ENCODE results near the gene TDRKH. TPM values are rescaled to one million over a fixed set of nuclear protein-coding genes. Genes with fewer than 3 reads are reported as not detected.

TDRKH gene
- total and polyA plus RNA-seq, 2 experiments from 2014 or later = 10.2 to 25.6 TPM

DNA sequence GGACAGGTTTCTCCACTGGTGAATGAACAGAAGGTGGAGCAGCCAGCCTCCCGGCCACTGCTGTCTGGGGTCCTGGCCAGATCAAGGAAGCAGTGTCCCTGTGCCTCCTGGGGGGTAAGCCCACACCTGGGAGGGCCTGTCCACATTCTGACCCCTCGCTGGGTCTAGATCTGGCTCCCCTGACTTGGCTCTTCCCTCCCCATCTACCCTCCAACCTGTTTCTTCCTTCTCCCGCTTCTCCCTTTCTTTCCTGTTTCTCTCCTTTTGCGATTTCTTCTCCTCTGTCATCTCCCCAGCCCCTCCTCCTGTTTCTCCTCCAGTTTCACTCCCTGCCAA is 40.9 kb upstream of the TDRKH start:
- Histone ChIP-seq H3K27me3 (ENCODE audit: insufficient read depth) (no peaks in the 10 kb centered on the region), H3K27ac (ENCODE audit: low read depth) (no peak overlapping the region), H3K79me2 (replicated peaks; ENCODE audit: insufficient read depth) (no peaks in the 10 kb centered on the region), H3F3A (replicated peaks; ENCODE audit: low read depth) (no peaks in the 10 kb centered on the region; the same call in 1 of the 2 replicates), H3K36me3 (ENCODE audit: insufficient read depth) (no peaks in the 10 kb centered on the region), H3K4me2 (no peak overlapping the region), H3K4me3 (no peak overlapping the region), H4K20me1 (replicated peaks; ENCODE audit: insufficient read depth) (no peaks in the 10 kb centered on the region), H3K4me1 (ENCODE audit: insufficient read depth) (peaks cover 34% of the 10 kb centered on the region), H3K9me2 (ENCODE audit: insufficient read depth) (no peaks in the 10 kb centered on the region), H2AFZ (no peak overlapping the region)
- Mint-ChIP-seq H3K27me3 (ENCODE audit: insufficient read depth, low read depth, poor library complexity) (peaks cover 15% of the 10 kb centered on the region), H3K4me3 (no peak overlapping the region), H3K9me3 (no peaks in the 10 kb centered on the region; the same call in 2 of the 3 replicates), H3K4me1 (peaks cover 41% of the 10 kb centered on the region), H3K36me3 (ENCODE audit: low read depth) (no peaks in the 10 kb centered on the region; the same call in 2 of the 3 replicates), H3K27ac (no peak overlapping the region)
- no peak for ATAC-seq
- DNase-seq (ENCODE audit: low spot score) = no peak
- TF ChIP-seq ETS1 (IDR thresholded peaks at IDR 0.05) (no peak), JUNB (IDR thresholded peaks at IDR 0.05; ENCODE audit: unreplicated experiment) (no peak), ZNF462 (CRISPR knock-in tag; IDR thresholded peaks at IDR 0.05) (no peak), POLR2AphosphoS5 (IDR thresholded peaks at IDR 0.05; ENCODE audit: low read depth) (no peak), NANOG (IDR thresholded peaks at IDR 0.05; ENCODE audit: borderline replicate concordance) (no peak), ZNF114 (CRISPR knock-in tag; IDR thresholded peaks at IDR 0.05) (no peak), ZNF331 (CRISPR knock-in tag; IDR thresholded peaks at IDR 0.05; ENCODE audit: low read depth) (no peak), CREB1 (CRISPR knock-in tag; IDR thresholded peaks at IDR 0.05; ENCODE audit: low read depth) (no peak), EZH2phosphoT487 (IDR thresholded peaks at IDR 0.05; ENCODE audit: unreplicated experiment) (no peak), STAT1 (IDR thresholded peaks at IDR 0.05; ENCODE audit: unreplicated experiment) (no peak), EZH2 (IDR thresholded peaks at IDR 0.05; ENCODE audit: low read depth, unreplicated experiment) (no peak)
- TF ChIP-seq, protein P1, sequence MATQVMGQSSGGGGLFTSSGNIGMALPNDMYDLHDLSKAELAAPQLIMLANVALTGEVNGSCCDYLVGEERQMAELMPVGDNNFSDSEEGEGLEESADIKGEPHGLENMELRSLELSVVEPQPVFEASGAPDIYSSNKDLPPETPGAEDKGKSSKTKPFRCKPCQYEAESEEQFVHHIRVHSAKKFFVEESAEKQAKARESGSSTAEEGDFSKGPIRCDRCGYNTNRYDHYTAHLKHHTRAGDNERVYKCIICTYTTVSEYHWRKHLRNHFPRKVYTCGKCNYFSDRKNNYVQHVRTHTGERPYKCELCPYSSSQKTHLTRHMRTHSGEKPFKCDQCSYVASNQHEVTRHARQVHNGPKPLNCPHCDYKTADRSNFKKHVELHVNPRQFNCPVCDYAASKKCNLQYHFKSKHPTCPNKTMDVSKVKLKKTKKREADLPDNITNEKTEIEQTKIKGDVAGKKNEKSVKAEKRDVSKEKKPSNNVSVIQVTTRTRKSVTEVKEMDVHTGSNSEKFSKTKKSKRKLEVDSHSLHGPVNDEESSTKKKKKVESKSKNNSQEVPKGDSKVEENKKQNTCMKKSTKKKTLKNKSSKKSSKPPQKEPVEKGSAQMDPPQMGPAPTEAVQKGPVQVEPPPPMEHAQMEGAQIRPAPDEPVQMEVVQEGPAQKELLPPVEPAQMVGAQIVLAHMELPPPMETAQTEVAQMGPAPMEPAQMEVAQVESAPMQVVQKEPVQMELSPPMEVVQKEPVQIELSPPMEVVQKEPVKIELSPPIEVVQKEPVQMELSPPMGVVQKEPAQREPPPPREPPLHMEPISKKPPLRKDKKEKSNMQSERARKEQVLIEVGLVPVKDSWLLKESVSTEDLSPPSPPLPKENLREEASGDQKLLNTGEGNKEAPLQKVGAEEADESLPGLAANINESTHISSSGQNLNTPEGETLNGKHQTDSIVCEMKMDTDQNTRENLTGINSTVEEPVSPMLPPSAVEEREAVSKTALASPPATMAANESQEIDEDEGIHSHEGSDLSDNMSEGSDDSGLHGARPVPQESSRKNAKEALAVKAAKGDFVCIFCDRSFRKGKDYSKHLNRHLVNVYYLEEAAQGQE (IDR thresholded peaks at IDR 0.05; ENCODE audit: unreplicated experiment) = no peak
- TF ChIP-seq, protein P2, sequence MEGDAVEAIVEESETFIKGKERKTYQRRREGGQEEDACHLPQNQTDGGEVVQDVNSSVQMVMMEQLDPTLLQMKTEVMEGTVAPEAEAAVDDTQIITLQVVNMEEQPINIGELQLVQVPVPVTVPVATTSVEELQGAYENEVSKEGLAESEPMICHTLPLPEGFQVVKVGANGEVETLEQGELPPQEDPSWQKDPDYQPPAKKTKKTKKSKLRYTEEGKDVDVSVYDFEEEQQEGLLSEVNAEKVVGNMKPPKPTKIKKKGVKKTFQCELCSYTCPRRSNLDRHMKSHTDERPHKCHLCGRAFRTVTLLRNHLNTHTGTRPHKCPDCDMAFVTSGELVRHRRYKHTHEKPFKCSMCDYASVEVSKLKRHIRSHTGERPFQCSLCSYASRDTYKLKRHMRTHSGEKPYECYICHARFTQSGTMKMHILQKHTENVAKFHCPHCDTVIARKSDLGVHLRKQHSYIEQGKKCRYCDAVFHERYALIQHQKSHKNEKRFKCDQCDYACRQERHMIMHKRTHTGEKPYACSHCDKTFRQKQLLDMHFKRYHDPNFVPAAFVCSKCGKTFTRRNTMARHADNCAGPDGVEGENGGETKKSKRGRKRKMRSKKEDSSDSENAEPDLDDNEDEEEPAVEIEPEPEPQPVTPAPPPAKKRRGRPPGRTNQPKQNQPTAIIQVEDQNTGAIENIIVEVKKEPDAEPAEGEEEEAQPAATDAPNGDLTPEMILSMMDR (conservative IDR thresholded peaks at IDR 0.05; ENCODE audit: low read depth in 2 of 2) = no peak

All from GM23338 (cell line).